ENCODE measurements around the gene TOMM5. TPM values are rescaled to one million over a fixed set of nuclear protein-coding genes. Genes with fewer than 3 reads are reported as not detected.

TOMM5 gene
- total and polyA plus RNA-seq, 2 of the 4 experiments (the other 2 are of a cell fraction), result 159 to 206 TPM

- H3K9ac ChIP-seq (ENCODE audit: low read depth, low read length), result no peak overlapping the region
- peaks cover 5 to 17% of the 10 kb centered on the region in 2 experiments; a peak in 3 of 4 replicates for H3K79me1 ChIP-seq (ENCODE audit: low read depth in 1 of 2, low read length in 2 of 2)
- no peaks in the 10 kb centered on the region; the same call in 1 of the 2 replicates for H4K20me1 ChIP-seq (ENCODE audit: insufficient read depth, low read length)
- no peak overlapping the region for H2BK20ac ChIP-seq (ENCODE audit: low read depth, low read length)
- CTCF ChIA-PET, result no interaction called here
- in situ Hi-C loops (cut with MboI; ENCODE audit: low sequenced_read_pairs) (no loop called here), dilution Hi-C loops (cut with HindIII; ENCODE audit: low sequenced_read_pairs, unreplicated experiment) (no loop called here), intact Hi-C loops (cut with micrococcal nuclease) (no loop called here)
- no peak overlapping the region for H3K23ac ChIP-seq (ENCODE audit: low read depth, low read length)
- H2BK15ac ChIP-seq (ENCODE audit: low read depth, low read length), result no peak overlapping the region
- H3K4ac ChIP-seq (ENCODE audit: low read depth, low read length), result no peak overlapping the region
- no peak overlapping the region for H3K27ac ChIP-seq (ENCODE audit: insufficient read depth, low read length)
- peaks cover 3% of the 10 kb centered on the region; the same call in 1 of the 2 replicates for H3K9me1 ChIP-seq (ENCODE audit: insufficient read depth, low read length)
- H4K8ac ChIP-seq (ENCODE audit: low read depth in 2 of 2, low read length in 2 of 2), result no peak overlapping the region
- H3K4me1 ChIP-seq (ENCODE audit: control insufficient read depth, insufficient read depth, low read length), result peaks cover 6% of the 10 kb centered on the region
- no peak overlapping the region for H3K14ac ChIP-seq (replicated peaks; ENCODE audit: low read depth, low read length)
- no peak overlapping the region for H4K5ac ChIP-seq (ENCODE audit: low read depth, low read length)
- no peak overlapping the region for H2AK9ac ChIP-seq (replicated peaks; ENCODE audit: low read depth, low read length, poor library complexity)
- H3K4me3 ChIP-seq (ENCODE audit: insufficient read depth, low read depth, low read length), result no peak overlapping the region
- BruUV-seq (replicated peaks), result no TSS peak
- H2AFZ ChIP-seq (replicated peaks; ENCODE audit: low read length, poor library complexity), result no peak overlapping the region
- ATAC-seq (ENCODE audit: low read depth) (no peak; the same call in 1 of the 2 replicates), DNase-seq (peak; percentile 40)
- H3K9me3 ChIP-seq (ENCODE audit: control insufficient read depth, insufficient read depth, low read length), result no peaks in the 10 kb centered on the region
- H3K18ac ChIP-seq (ENCODE audit: low read depth, low read length), result no peak overlapping the region
- no peak overlapping the region for H4K91ac ChIP-seq (ENCODE audit: insufficient read depth, low read depth, low read length)
- H2BK5ac ChIP-seq (ENCODE audit: low read depth, low read length, poor library complexity, severe bottlenecking), result no peak overlapping the region
- H2BK120ac ChIP-seq (ENCODE audit: low read depth, low read length), result no peak overlapping the region
- no peak for TF ChIP-seq MXI1 (IDR thresholded peaks at IDR 0.05; ENCODE audit: borderline replicate concordance, low read depth, low read length)
- TF ChIP-seq MAFK (IDR thresholded peaks at IDR 0.05; ENCODE audit: low read depth, low read length), result peak; percentile 88
- no peak overlapping the region for H3K4me2 ChIP-seq (ENCODE audit: low read depth, low read length)
- POLR2A ChIA-PET (ENCODE audit: unreplicated experiment), result no interaction called here
- no peak overlapping the region for H2AK5ac ChIP-seq (ENCODE audit: low read depth, low read length)
- no peak overlapping the region for H3K56ac ChIP-seq (ENCODE audit: extremely low read depth, insufficient read depth, low read length)
- H3K36me3 ChIP-seq (ENCODE audit: control insufficient read depth, insufficient read depth, low read length), result no peaks in the 10 kb centered on the region
- no peaks in the 10 kb centered on the region for H3K27me3 ChIP-seq (ENCODE audit: control insufficient read depth, insufficient read depth, low read length)
Measured at GRCh38 chr9:37549527-37549926, 42.9 kb downstream of the TOMM5 start.
